Measurements from ENCODE around the gene MZB1. TPM values are rescaled to one million over a fixed set of nuclear protein-coding genes. Genes with fewer than 3 reads are reported as not detected.

MZB1 gene
- total and polyA plus RNA-seq, 2 of the 8 experiments (the other 6 are each of a cell fraction or from before 2014, with no cell fraction given), result 0.39 to 0.47 TPM

GRCh38 chr5:139410121-139410992 lies 20.6 kb upstream of the MZB1 start:
- Histone ChIP-seq H2BK120ac (replicated peaks; ENCODE audit: low read depth, low read length) (no peak overlapping the region), H4K91ac (replicated peaks; ENCODE audit: insufficient read length, low read length) (no peak overlapping the region), H2AK5ac (ENCODE audit: low read depth, low read length) (no peak overlapping the region), H2BK5ac (ENCODE audit: low read depth, low read length) (no peak overlapping the region), H2BK15ac (ENCODE audit: low read length) (no peak overlapping the region), H3K36me3 (ENCODE audit: control insufficient read depth in 2 of 4, insufficient read depth in 4 of 4, low read length in 3 of 4) (peaks cover 0 to 11% (median 3%) of the 10 kb centered on the region in 4 experiments; a peak in 4 of 8 replicates), H3K9ac (replicated peaks in 1 of 4; ENCODE audit: extremely low read depth in 1 of 4, low read depth in 3 of 4, low read length in 3 of 4) (no peak overlapping the region), H3K56ac (replicated peaks; ENCODE audit: insufficient read length, low read depth, low read length) (no peak overlapping the region), H3K23me2 (ENCODE audit: low read depth, low read length) (no peaks in the 10 kb centered on the region), H3K9me3 (ENCODE audit: insufficient read depth in 2 of 2, low read depth in 1 of 2, low read length in 1 of 2) (no peaks in the 10 kb centered on the region), H4K5ac (ENCODE audit: insufficient read length, low read depth, low read length) (no peak overlapping the region), H3K23ac (ENCODE audit: insufficient read length) (no peak overlapping the region), H3K79me1 (ENCODE audit: low read depth, low read length) (no peaks in the 10 kb centered on the region), H3K4me1 (replicated peaks in 1 of 4; ENCODE audit: control insufficient read depth in 3 of 4, insufficient read depth in 4 of 4, low read length in 3 of 4) (no peaks in the 10 kb centered on the region), H3K4me2 (ENCODE audit: insufficient read depth in 1 of 2, low read depth in 2 of 2, low read length in 2 of 2) (no peak overlapping the region), H3K27me3 (replicated peaks in 1 of 4; ENCODE audit: control insufficient read depth in 3 of 4, extremely low read depth in 1 of 4, insufficient read depth in 3 of 4, low read length in 3 of 4) (0 out of 7 replicates have a peak, but pooled peaks cover 0 to 4% (median 0%) of the 10 kb centered on the region in 4 experiments), H3K4me3 (ENCODE audit: extremely low read depth in 1 of 4, insufficient read depth in 2 of 4, low read depth in 3 of 4, low read length in 4 of 4) (no peak overlapping the region), H3K79me2 (ENCODE audit: control insufficient read depth in 1 of 2, insufficient read depth in 2 of 2, low read length in 2 of 2) (no peaks in the 10 kb centered on the region), H4K20me1 (replicated peaks in 1 of 2; ENCODE audit: control insufficient read depth in 1 of 2, insufficient read depth in 2 of 2, low read length in 2 of 2) (no peaks in the 10 kb centered on the region), H3K14ac (ENCODE audit: insufficient read length) (no peak overlapping the region), H3K27ac (ENCODE audit: low read depth, low read length) (no peak overlapping the region), H2AFZ (ENCODE audit: low read length) (no peak overlapping the region), H3K4ac (replicated peaks; ENCODE audit: insufficient read length, low read depth, low read length) (no peak overlapping the region), H2BK20ac (ENCODE audit: low read length) (no peak overlapping the region), H2BK12ac (ENCODE audit: low read depth, low read length) (no peak overlapping the region), H4K8ac (ENCODE audit: extremely low read depth, insufficient read depth, low read length) (no peak overlapping the region), H3K18ac (ENCODE audit: extremely low read depth, low read length) (no peak overlapping the region)
- TF ChIP-seq POLR2A (IDR thresholded peaks at IDR 0.05; ENCODE audit: control extremely low read depth in 1 of 2, low read depth in 2 of 2, low read length in 2 of 2), result no peak
- DNase-seq (ENCODE audit: low read depth in 1 of 2, low spot score in 2 of 2), result no peak
- ChIA-PET CTCF (ENCODE audit: partially characterized antibody) (interaction anchor here (0.6 to 8.2 kb wide), 8 partner anchors 8 to 141 kb away, joined by 3 to 69 read pairs (median 4); no protein-coding TSS in a partner anchor), POLR2A (ENCODE audit: partially characterized antibody) (interaction anchor here (0.8 to 1.5 kb wide), 10 partner anchors 9 to 151 kb away, joined by 3 to 6 read pairs (median 4); partner anchors contain the start of genes DNAJC18, ECSCR, PROB1 and UBE2D2)
- 76% methylated on average over 6 of the region's 6 CpGs; no CpG with 5 or more reads in 1 of the 2 experiments for WGBS, 2 experiments (ENCODE audit: extremely low coverage in 1 of 2, insufficient coverage in 1 of 2, insufficient read length in 1 of 2, insufficient replicate concordance in 2 of 2, low coverage in 1 of 2, low lambda C conversion rate in 2 of 2, missing lambda C conversion rate in 1 of 2)
- FAIRE-seq, result no peak
